Glomerular visceral epithelial cell (primary cell): ENCODE results near the gene SLC9A7.

ENCODE experiments used
- DNase-seq: peaks from one replicate; pipeline ENCODE4 v3.0.0-alpha.2; 2016; ENCODE audit errors: extremely low spot score

The SLC9A7 gene

GRCh38 chrX:46573892-46574773 is 184.8 kb downstream of the SLC9A7 start:
- DNase-seq, result peak; percentile 6

GRCh38 chrX:46573331-46573891 is 185.5 kb downstream of the SLC9A7 start, which contains the start of gene CHST7:
Gene CHST7, plus strand, starts transcription at chrX:46573765. Its CDS starts 167 bp downstream, at chrX:46573932.
- peak; percentile 61 for DNase-seq

GRCh38 chrX:46572340-46572936 is 186.5 kb downstream of the SLC9A7 start:
- no peak for DNase-seq

- DNase-seq, result no peak
These were observed 187.2 kb downstream of the SLC9A7 start for GRCh38 chrX:46571423-46572339.

GRCh38 chrX:46569621-46570020 is 189.3 kb downstream of the SLC9A7 start:
- no peak for DNase-seq

- no peak for DNase-seq
These were observed 191.5 kb downstream of the SLC9A7 start for GRCh38 chrX:46567388-46567787.

GRCh38 chrX:46561824-46562657 is 196.9 kb downstream of the SLC9A7 start:
- DNase-seq, result peak; percentile 2

- no peak for DNase-seq
These were observed 199.9 kb downstream of the SLC9A7 start for GRCh38 chrX:46559062-46559461.

- peak; percentile 22 for DNase-seq
These were observed 204.0 kb downstream of the SLC9A7 start for GRCh38 chrX:46554942-46555341.

GRCh38 chrX:46553935-46554334 is 205.0 kb downstream of the SLC9A7 start:
- DNase-seq, result no peak

GRCh38 chrX:46551494-46552128 is 207.3 kb downstream of the SLC9A7 start:
- DNase-seq, result peak; percentile 34

- no peak for DNase-seq
These were observed 209.0 kb downstream of the SLC9A7 start for GRCh38 chrX:46549914-46550313.
